Measurements from ENCODE around the gene ATRN. TPM values are rescaled to one million over a fixed set of nuclear protein-coding genes. Genes with fewer than 3 reads are reported as not detected.

ATRN gene
- total and polyA plus RNA-seq, 2 of the 8 experiments (the other 6 are each of a cell fraction or from before 2014, with no cell fraction given), result 12.0 to 17.4 TPM

GRCh38 chr20:3421985-3422384, 48.8 kb upstream of the ATRN start:
- DNase-seq (ENCODE audit: low read depth in 1 of 2, low spot score in 2 of 2) (no peak), FAIRE-seq (no peak)
- Histone ChIP-seq H3K27ac (ENCODE audit: low read depth, low read length) (no peak overlapping the region), H3K14ac (ENCODE audit: insufficient read length) (no peak overlapping the region), H3K56ac (replicated peaks; ENCODE audit: insufficient read length, low read depth, low read length) (no peak overlapping the region), H2BK20ac (ENCODE audit: low read length) (no peak overlapping the region), H4K5ac (ENCODE audit: insufficient read length, low read depth, low read length) (no peak overlapping the region), H3K4me1 (replicated peaks in 1 of 4; ENCODE audit: control insufficient read depth in 3 of 4, insufficient read depth in 4 of 4, low read length in 3 of 4) (peaks cover 0 to 4% (median 0%) of the 10 kb centered on the region in 4 experiments; a peak in 1 of 7 replicates), H2AFZ (ENCODE audit: low read length) (peak overlapping the region; percentile 94), H2BK120ac (replicated peaks; ENCODE audit: low read depth, low read length) (no peak overlapping the region), H3K18ac (ENCODE audit: extremely low read depth, low read length) (peak overlapping the region; percentile 51; the same call in 1 of the 2 replicates), H2BK5ac (ENCODE audit: low read depth, low read length) (no peak overlapping the region), H2AK5ac (ENCODE audit: low read depth, low read length) (no peak overlapping the region), H4K8ac (ENCODE audit: extremely low read depth, insufficient read depth, low read length) (no peak overlapping the region), H3K4ac (replicated peaks; ENCODE audit: insufficient read length, low read depth, low read length) (no peak overlapping the region), H4K91ac (replicated peaks; ENCODE audit: insufficient read length, low read length) (no peak overlapping the region), H3K23me2 (ENCODE audit: low read depth, low read length) (peaks cover 2% of the 10 kb centered on the region; the same call in 1 of the 2 replicates), H4K20me1 (replicated peaks in 1 of 2; ENCODE audit: control insufficient read depth in 1 of 2, insufficient read depth in 2 of 2, low read length in 2 of 2) (no peaks in the 10 kb centered on the region), H3K27me3 (replicated peaks in 1 of 4; ENCODE audit: control insufficient read depth in 3 of 4, extremely low read depth in 1 of 4, insufficient read depth in 3 of 4, low read length in 3 of 4) (no peaks in the 10 kb centered on the region), H3K23ac (ENCODE audit: insufficient read length) (no peak overlapping the region), H3K9me3 (ENCODE audit: insufficient read depth in 2 of 2, low read depth in 1 of 2, low read length in 1 of 2) (no peaks in the 10 kb centered on the region; a peak in 1 of 4 replicates), H3K36me3 (ENCODE audit: control insufficient read depth in 2 of 4, insufficient read depth in 4 of 4, low read length in 3 of 4) (no peaks in the 10 kb centered on the region), H3K79me1 (ENCODE audit: low read depth, low read length) (no peaks in the 10 kb centered on the region), H3K9ac (replicated peaks in 1 of 4; ENCODE audit: extremely low read depth in 1 of 4, low read depth in 3 of 4, low read length in 3 of 4) (no peak overlapping the region), H3K4me2 (ENCODE audit: insufficient read depth in 1 of 2, low read depth in 2 of 2, low read length in 2 of 2) (no peak overlapping the region), H3K79me2 (ENCODE audit: control insufficient read depth in 1 of 2, insufficient read depth in 2 of 2, low read length in 2 of 2) (no peaks in the 10 kb centered on the region), H3K4me3 (ENCODE audit: extremely low read depth in 1 of 4, insufficient read depth in 2 of 4, low read depth in 3 of 4, low read length in 4 of 4) (no peak overlapping the region), H2BK12ac (ENCODE audit: low read depth, low read length) (no peak overlapping the region), H2BK15ac (ENCODE audit: low read length) (no peak overlapping the region)
- CTCF ChIA-PET (ENCODE audit: partially characterized antibody), result interaction anchor here (0.6 kb wide), 1 partner anchor 99 kb away, joined by 3 read pairs; no protein-coding TSS in a partner anchor
- POLR2A ChIA-PET (ENCODE audit: partially characterized antibody), result interaction anchor here (0.6 kb wide), 1 partner anchor 221 kb away, joined by 3 read pairs; no protein-coding TSS in a partner anchor
- 78% methylated on average over 6 of the region's 6 CpGs; no CpG with 5 or more reads in 1 of the 2 experiments for WGBS, 2 experiments (ENCODE audit: extremely low coverage in 1 of 2, insufficient coverage in 1 of 2, insufficient read length in 1 of 2, insufficient replicate concordance in 2 of 2, low coverage in 1 of 2, low lambda C conversion rate in 2 of 2, missing lambda C conversion rate in 1 of 2)
- TF ChIP-seq CEBPB (IDR thresholded peaks at IDR 0.05; ENCODE audit: low read depth, low read length), result no peak
- TF ChIP-seq ZNF274 (IDR thresholded peaks at IDR 0.05; ENCODE audit: borderline replicate concordance, extremely low read depth, low read length), result no peak
- TF ChIP-seq FOSL1 (IDR thresholded peaks at IDR 0.05; ENCODE audit: insufficient read depth, low read depth, low read length), result no peak
- no peak for TF ChIP-seq SP1 (IDR thresholded peaks at IDR 0.05; ENCODE audit: low read depth, low read length)
- TF ChIP-seq GABPA (IDR thresholded peaks at IDR 0.05; ENCODE audit: borderline replicate concordance, insufficient read depth, low read length), result no peak
- TF ChIP-seq MAX (IDR thresholded peaks at IDR 0.05), result no peak
- no peak for TF ChIP-seq TBP (IDR thresholded peaks at IDR 0.05; ENCODE audit: low read depth, low read length)
- TF ChIP-seq SAP30 (IDR thresholded peaks at IDR 0.05; ENCODE audit: insufficient read depth, insufficient replicate concordance, low read length), result no peak
- TF ChIP-seq TAF1 (IDR thresholded peaks at IDR 0.05; ENCODE audit: low read depth, low read length), result no peak
- TF ChIP-seq ASH2L (IDR thresholded peaks at IDR 0.05; ENCODE audit: low read length), result no peak
- no peak for TF ChIP-seq EZH2 (IDR thresholded peaks at IDR 0.05; ENCODE audit: low read depth, low read length, severe bottlenecking)
- TF ChIP-seq CBX5 (IDR thresholded peaks at IDR 0.05; ENCODE audit: low read depth, low read length), result no peak
- no peak for TF ChIP-seq ATF3 (IDR thresholded peaks at IDR 0.05; ENCODE audit: insufficient read depth, low read depth, low read length)

Data from H1 (cell line).